Neutrophil (primary cell): ENCODE measurements around the gene ABO.
"Not testable (repeated sequence)": the region's sequence is repeated elsewhere in the genome, so short reads cannot be mapped to it uniquely, and the experiment has no call there.

Experiments used
- H3K27ac ChIP-seq: fragments of 200-600 bp; sonication (generic); 2 replicates; pipeline ENCODE4 v1.5.1; 2016; ENCODE audit warnings: mild to moderate bottlenecking, moderate library complexity
- H3K27me3 ChIP-seq: fragments of 200-600 bp; sonication (generic); 2 replicates; pipeline ENCODE4 v1.6.0; 2016; ENCODE audit warnings: mild to moderate bottlenecking
- H3K36me3 ChIP-seq: fragments of 200-600 bp; sonication (generic); 2 replicates; pipeline ENCODE4 v1.5.1; 2017
- H3K4me1 ChIP-seq, 2 experiments: fragments of 200-600 bp in 1 of 2; sonication (generic) in 1 of 2; 1 replicate in 1 of 2; 2 replicates in 1 of 2; pipeline versions ENCODE4 v1.5.1 to v1.6.1; 2013 to 2016; ENCODE audit warnings: low read depth in 1 of 2, low read length in 1 of 2, mild to moderate bottlenecking in 1 of 2, moderate library complexity in 1 of 2; ENCODE audit not compliant: control insufficient read depth in 1 of 2, insufficient read depth in 1 of 2
- H3K4me3 ChIP-seq, 2 experiments: fragments of 200-600 bp in 1 of 2; sonication (generic) in 1 of 2; 1 replicate in 1 of 2; 2 replicates in 1 of 2; pipeline ENCODE4 v1.5.1; 2013 to 2016; ENCODE audit warnings: low read depth in 1 of 2, low read length in 1 of 2, mild to moderate bottlenecking in 1 of 2, moderate library complexity in 1 of 2
- H3K9me3 ChIP-seq: fragments of 200-600 bp; sonication (generic); 2 replicates; pipeline ENCODE4 v1.5.1; 2016
- TF ChIP-seq, protein P1 (sequence below): fragments of 200-600 bp; sonication (generic); IDR thresholded peaks from 2 replicates; pipeline ENCODE4 v1.5.1; 2016; ENCODE audit warnings: antibody characterized with exemption

Gene ABO

DNA sequence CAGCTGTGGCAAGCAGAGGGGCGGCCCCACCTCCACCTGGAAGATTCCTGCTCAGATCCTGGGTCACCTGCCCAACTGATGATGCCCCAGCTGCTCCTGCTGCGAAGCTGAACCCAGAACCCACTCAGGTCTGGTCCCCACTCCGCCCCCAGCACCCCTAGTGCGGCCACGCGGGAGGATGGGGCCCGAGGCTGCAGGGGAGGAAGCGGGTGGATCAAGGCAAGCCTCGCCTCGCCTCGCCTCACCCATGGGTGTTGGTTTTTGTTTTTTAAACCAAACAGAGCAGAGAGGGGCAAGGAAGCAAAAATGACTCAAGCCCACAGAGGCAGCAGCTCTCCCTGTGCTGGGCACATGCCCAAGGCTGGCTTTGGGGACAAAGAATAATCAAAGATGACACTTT, 23.2 kb downstream of the ABO start:
- TF ChIP-seq, protein P1, sequence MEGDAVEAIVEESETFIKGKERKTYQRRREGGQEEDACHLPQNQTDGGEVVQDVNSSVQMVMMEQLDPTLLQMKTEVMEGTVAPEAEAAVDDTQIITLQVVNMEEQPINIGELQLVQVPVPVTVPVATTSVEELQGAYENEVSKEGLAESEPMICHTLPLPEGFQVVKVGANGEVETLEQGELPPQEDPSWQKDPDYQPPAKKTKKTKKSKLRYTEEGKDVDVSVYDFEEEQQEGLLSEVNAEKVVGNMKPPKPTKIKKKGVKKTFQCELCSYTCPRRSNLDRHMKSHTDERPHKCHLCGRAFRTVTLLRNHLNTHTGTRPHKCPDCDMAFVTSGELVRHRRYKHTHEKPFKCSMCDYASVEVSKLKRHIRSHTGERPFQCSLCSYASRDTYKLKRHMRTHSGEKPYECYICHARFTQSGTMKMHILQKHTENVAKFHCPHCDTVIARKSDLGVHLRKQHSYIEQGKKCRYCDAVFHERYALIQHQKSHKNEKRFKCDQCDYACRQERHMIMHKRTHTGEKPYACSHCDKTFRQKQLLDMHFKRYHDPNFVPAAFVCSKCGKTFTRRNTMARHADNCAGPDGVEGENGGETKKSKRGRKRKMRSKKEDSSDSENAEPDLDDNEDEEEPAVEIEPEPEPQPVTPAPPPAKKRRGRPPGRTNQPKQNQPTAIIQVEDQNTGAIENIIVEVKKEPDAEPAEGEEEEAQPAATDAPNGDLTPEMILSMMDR = no peak
- no peaks in the 10 kb centered on the region for H3K27me3 ChIP-seq
- no peak overlapping the region for H3K27ac ChIP-seq
- H3K9me3 ChIP-seq = no peaks in the 10 kb centered on the region
- no peak overlapping the region for H3K4me3 ChIP-seq
- H3K36me3 ChIP-seq = no peaks in the 10 kb centered on the region
- no peaks in the 10 kb centered on the region for H3K4me1 ChIP-seq

DNA sequence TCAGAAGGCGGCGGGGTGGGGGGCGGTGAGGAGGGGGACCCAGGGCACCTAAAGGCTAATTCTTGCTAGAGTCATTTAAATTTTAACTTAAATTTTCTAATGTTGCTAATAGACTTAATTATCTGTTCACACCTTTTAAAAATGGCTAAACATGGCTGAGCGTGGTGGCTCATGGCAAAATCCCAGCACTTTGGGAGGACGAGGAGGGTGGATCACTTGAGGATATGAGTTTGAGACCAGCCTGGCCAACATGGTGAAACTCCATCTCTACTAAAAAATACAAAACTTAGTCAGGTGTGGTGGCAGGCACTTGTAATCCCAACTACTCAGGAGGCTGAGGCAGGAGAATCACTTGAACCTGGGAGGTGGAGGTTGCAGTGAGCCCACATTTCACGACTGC, 23.8 kb downstream of the ABO start:
- not testable (repeated sequence) for H3K36me3 ChIP-seq, H3K9me3 ChIP-seq, H3K27me3 ChIP-seq, H3K4me3 ChIP-seq, H3K27ac ChIP-seq, H3K4me1 ChIP-seq

DNA sequence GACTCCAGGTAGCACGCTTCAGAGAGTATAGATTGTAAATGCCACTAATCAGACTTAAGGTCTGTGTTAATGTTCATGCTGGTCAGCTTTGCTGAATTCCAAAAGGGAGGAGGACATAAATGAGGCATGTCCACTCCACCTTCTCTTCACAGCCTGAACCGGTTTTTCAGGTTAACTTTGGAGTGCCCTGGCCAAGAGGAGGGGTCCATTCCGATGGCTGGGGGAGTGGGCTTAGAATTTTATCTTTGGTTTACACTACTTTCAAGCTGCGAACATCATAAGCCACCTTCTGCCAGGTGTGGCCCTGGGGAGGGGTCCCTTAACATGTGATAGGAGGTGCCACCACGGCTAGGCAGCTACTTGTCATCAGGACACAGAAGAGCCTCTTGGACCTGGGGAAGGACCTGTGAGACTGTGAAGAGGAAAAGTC, 24.2 kb downstream of the ABO start:
- no peaks in the 10 kb centered on the region for H3K4me1 ChIP-seq
- H3K27me3 ChIP-seq = no peaks in the 10 kb centered on the region

DNA sequence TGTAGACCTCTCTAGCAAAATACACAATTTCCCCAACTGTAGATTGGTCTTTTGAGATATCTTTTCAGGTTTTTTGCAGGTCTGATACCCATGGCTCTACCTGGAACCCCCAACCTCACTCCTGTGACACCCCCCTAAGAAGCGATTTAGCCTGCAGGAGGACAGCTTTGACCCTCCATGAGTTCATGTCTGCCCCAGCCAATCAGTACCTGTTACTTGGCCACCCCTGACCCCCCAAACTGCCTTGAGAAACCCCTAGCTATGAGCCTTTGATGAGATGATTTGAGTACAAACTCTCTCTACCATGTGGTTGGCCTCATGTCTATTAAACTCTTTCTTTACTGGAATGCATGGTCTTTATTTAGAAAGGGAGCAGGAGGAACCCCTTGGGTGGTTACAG, 25.7 kb downstream of the ABO start:
- Histone ChIP-seq H3K27ac (no peak overlapping the region), H3K9me3 (no peaks in the 10 kb centered on the region), H3K27me3 (no peaks in the 10 kb centered on the region), H3K4me1 (no peaks in the 10 kb centered on the region), H3K4me3 (no peak overlapping the region), H3K36me3 (no peaks in the 10 kb centered on the region)
- TF ChIP-seq, protein P1 = no peak

More for the DNA sequence above, 24.2 kb downstream of the ABO start:
- Histone ChIP-seq H3K4me3 (no peak overlapping the region), H3K9me3 (no peaks in the 10 kb centered on the region), H3K27ac (no peak overlapping the region), H3K36me3 (no peaks in the 10 kb centered on the region)
- TF ChIP-seq, protein P1 = no peak

DNA sequence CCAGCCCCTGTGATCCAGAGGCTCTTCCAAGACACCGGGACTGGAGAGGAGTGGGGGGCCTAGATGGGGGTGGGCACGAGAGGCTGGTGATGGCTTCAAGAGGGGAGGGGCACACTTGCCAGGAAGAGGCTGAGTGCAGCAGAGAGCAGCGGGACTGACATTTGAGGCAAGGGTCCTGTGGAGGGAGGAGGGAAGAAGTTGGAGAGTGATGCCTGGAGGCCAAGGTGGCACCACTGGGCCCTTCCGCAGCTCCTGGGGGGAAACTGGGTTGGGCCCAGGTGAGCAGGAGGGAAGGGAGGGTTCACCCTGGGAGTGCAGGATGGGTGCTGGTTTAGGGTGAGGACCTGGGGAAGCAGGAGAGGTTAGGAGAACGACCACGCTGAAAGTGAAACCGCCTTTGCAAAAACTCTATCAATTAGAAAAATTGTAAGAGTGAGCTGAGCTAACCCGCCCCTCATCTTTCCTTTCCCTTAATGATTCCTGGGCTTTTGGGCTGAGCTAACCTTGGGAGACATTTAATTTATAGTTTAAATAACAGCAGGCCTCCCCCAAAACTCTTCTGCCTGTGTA, 26.2 kb downstream of the ABO start:
- Histone ChIP-seq H3K27ac (no peak overlapping the region), H3K36me3 (no peaks in the 10 kb centered on the region), H3K4me1 (no peaks in the 10 kb centered on the region), H3K27me3 (peaks cover under 1% of the 10 kb centered on the region), H3K4me3 (no peak overlapping the region), H3K9me3 (no peaks in the 10 kb centered on the region)
- TF ChIP-seq, protein P1 = no peak

DNA sequence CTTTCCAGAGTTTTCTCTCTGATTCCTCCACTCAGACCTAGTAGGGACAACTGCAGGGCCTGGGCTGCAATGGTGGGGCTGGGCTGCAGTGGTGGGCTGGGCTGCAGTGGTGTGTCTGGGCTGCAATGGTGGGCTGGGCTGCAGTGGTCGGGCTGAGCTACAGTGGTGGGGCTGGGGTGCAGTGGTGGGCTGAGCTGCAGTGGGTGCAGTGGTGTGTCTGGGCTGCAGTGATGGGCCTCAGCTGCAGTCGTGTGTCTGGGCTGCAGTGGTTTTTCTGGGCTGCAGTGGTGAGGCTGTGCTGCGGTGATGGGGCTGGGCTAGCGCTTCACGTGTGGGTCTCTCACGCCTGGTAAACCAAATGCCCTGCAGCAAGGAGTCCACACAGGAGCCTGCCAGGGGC, 27.4 kb downstream of the ABO start:
- Histone ChIP-seq H3K4me3 (no peak overlapping the region), H3K27ac (no peak overlapping the region), H3K9me3 (no peaks in the 10 kb centered on the region), H3K27me3 (peaks cover 5% of the 10 kb centered on the region), H3K4me1 (no peaks in the 10 kb centered on the region), H3K36me3 (no peaks in the 10 kb centered on the region)
- TF ChIP-seq, protein P1 = no peak
